ENCODE results near the gene USP8. TPM values are rescaled to one million over a fixed set of nuclear protein-coding genes. Genes with fewer than 3 reads are reported as not detected.

Gene USP8
- total and polyA plus RNA-seq, 3 experiments from 2014 or later = 54.0 to 64.1 (median 59.8) TPM

DNA sequence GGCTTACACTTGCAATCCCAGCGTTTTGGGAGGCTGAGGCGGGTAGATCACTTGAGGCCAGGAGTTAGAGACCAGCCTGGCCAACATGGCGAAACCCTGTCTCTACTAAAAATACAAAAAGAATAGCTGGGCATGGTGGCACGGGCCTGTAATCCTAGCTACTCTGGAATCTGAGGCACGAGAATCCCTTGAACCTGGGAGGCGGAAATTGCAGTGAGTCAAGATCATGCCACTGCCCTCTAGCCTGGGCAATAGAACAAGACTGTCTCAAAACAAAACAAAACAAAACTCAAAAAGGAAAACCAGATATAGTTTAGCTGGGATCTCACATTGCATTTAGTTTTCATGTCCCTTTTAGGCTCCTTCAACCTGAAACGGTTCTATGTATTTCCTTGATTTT lies 125.1 kb downstream of the USP8 start:
- Histone ChIP-seq H3K4me3 (ENCODE audit: low read length) (no peak overlapping the region), H3K27ac (ENCODE audit: low read depth, low read length) (no peak overlapping the region), H3K9me3 (ENCODE audit: low read length) (no peaks in the 10 kb centered on the region), H3K4me1 (ENCODE audit: insufficient read depth, low read length) (no peaks in the 10 kb centered on the region), H3K27me3 (ENCODE audit: insufficient read depth, low read length, poor library complexity, severe bottlenecking) (no peaks in the 10 kb centered on the region), H3K36me3 (ENCODE audit: insufficient read depth, low read length) (no peaks in the 10 kb centered on the region)
- peaks cover 5 to 14% (median 9%) of the 10 kb centered on the region in 3 donors for H3K4me1 Mint-ChIP-seq
- no peak for DNase-seq
- no peaks in the 10 kb centered on the region for H3K36me3 Mint-ChIP-seq
- ChIA-PET CTCF (no interaction called here), POLR2A (no interaction called here)
- H3K4me3 Mint-ChIP-seq = no peak overlapping the region
- peaks cover 2 to 6% of the 10 kb centered on the region in 2 donors for H3K27me3 Mint-ChIP-seq
- H3K9me3 Mint-ChIP-seq = no peaks in the 10 kb centered on the region
- no peak overlapping the region for H3K27ac Mint-ChIP-seq

DNA sequence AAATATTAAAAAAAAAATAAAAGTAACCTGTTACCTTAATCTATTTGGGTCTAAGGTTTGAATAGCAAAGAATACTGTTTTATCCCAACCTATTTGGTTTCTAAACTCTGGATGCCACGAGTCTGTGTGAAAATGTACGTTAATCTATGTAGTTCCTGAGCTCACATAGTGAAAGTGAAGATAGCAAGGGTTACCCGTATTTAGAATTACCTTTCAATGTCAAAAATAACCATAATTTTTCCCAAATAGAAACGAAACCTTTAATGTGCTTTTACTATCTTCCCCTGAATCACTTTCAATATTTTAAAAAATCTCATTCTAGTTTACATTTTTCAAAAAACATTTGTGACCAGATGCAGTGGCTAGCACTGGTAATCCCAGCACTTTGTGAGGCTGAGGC lies 128.0 kb downstream of the USP8 start:
- no peaks in the 10 kb centered on the region for H3K36me3 ChIP-seq (ENCODE audit: insufficient read depth, low read length)
- POLR2A ChIA-PET = no interaction called here
- Mint-ChIP-seq H3K4me1 (peaks cover 19 to 27% (median 25%) of the 10 kb centered on the region in 3 donors), H3K36me3 (peaks cover 0 to 3% (median 0%) of the 10 kb centered on the region in 3 donors), H3K9me3 (no peaks in the 10 kb centered on the region), H3K27me3 (no peaks in the 10 kb centered on the region), H3K27ac (no peak overlapping the region), H3K4me3 (no peak overlapping the region)
- DNase-seq = no peak
- CTCF ChIA-PET = no interaction called here
- H3K27me3 ChIP-seq (ENCODE audit: insufficient read depth, low read length, poor library complexity, severe bottlenecking) = no peaks in the 10 kb centered on the region
- H3K27ac ChIP-seq (ENCODE audit: low read depth, low read length) = no peak overlapping the region
- H3K9me3 ChIP-seq (ENCODE audit: low read length) = no peaks in the 10 kb centered on the region
- H3K4me3 ChIP-seq (ENCODE audit: low read length) = no peak overlapping the region
- no peaks in the 10 kb centered on the region for H3K4me1 ChIP-seq (ENCODE audit: insufficient read depth, low read length)

DNA sequence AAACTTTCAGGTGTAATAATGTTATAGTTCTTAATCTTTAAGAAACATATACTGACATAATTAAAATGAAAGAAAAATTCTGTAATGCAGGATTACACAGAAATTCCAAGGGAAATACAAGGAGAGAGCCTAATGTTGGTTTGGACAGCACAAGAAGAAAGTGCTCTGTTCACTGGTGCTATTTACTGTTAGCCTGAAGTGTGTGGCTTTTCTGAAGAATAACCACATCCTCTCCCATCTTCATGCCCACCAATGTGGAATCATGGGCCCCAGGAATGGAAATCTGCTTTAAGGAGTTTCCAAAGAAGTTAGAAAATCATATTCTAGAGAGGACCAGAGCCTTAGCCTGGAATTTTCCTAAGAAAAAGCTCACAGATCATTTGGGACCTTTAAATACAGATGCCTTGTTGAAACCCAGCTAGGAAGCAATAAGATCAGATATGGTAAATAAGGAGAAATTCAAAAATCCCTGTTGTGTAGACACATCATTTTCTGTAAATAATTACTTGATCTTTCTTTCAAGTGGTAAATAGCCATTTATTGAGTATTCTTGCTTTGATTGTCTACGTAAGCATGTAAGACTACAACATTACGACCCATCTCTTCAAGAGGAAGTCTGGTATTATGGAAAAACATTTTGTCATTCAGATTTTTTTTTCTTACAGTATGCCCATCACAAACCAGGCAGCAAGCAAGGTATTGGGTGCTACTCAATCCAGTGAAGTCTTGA lies 132.6 kb downstream of the USP8 start:
- no peaks in the 10 kb centered on the region for H3K4me1 ChIP-seq (ENCODE audit: insufficient read depth, low read length)
- ChIA-PET POLR2A (no interaction called here), CTCF (no interaction called here)
- H3K27ac ChIP-seq (ENCODE audit: low read depth, low read length) = no peak overlapping the region
- no peaks in the 10 kb centered on the region for H3K9me3 Mint-ChIP-seq
- no peaks in the 10 kb centered on the region for H3K9me3 ChIP-seq (ENCODE audit: low read length)
- DNase-seq = no peak
- no peak overlapping the region for H3K4me3 ChIP-seq (ENCODE audit: low read length)
- peaks cover 20 to 26% (median 24%) of the 10 kb centered on the region in 3 donors for H3K4me1 Mint-ChIP-seq
- peak overlapping the region in 5 of 8 donors; percentile 42 to 66 (median 51) for H3K27ac Mint-ChIP-seq
- no peaks in the 10 kb centered on the region for H3K36me3 ChIP-seq (ENCODE audit: insufficient read depth, low read length)
- no peak overlapping the region for H3K4me3 Mint-ChIP-seq
- peaks cover 0 to 25% (median 3%) of the 10 kb centered on the region in 3 donors for H3K36me3 Mint-ChIP-seq
- H3K27me3 ChIP-seq (ENCODE audit: insufficient read depth, low read length, poor library complexity, severe bottlenecking) = no peaks in the 10 kb centered on the region
- H3K27me3 Mint-ChIP-seq = no peaks in the 10 kb centered on the region

DNA sequence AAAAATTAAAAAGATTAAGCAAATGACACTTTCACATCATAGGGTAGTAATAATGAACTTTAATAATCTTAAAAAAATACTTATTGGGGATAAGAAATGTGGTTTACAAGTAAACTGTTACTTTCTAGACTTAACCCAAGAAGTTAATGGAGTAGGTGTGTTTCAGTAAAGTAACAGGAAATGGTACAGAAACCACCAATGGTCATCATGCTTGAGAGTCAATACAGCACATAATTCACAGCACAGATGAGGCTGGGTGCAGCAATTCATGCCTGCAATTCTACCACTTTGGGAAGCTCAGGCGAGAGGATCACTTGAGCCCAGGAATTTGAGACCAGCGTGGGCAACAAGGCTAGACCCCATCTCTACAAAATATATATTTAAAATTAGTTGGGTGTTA lies 133.8 kb downstream of the USP8 start:
- Histone ChIP-seq H3K4me3 (ENCODE audit: low read length) (no peak overlapping the region), H3K27ac (ENCODE audit: low read depth, low read length) (no peak overlapping the region), H3K27me3 (ENCODE audit: insufficient read depth, low read length, poor library complexity, severe bottlenecking) (no peaks in the 10 kb centered on the region), H3K9me3 (ENCODE audit: low read length) (no peaks in the 10 kb centered on the region), H3K36me3 (ENCODE audit: insufficient read depth, low read length) (no peaks in the 10 kb centered on the region), H3K4me1 (ENCODE audit: insufficient read depth, low read length) (no peaks in the 10 kb centered on the region)
- H3K27ac Mint-ChIP-seq = peak overlapping the region in 1 of 8 donors; percentile 58
- H3K27me3 Mint-ChIP-seq = no peaks in the 10 kb centered on the region
- peaks cover 18 to 22% (median 19%) of the 10 kb centered on the region in 3 donors for H3K4me1 Mint-ChIP-seq
- POLR2A ChIA-PET = no interaction called here
- H3K36me3 Mint-ChIP-seq = peaks cover 0 to 35% (median 3%) of the 10 kb centered on the region in 3 donors
- DNase-seq = no peak
- CTCF ChIA-PET = no interaction called here
- H3K9me3 Mint-ChIP-seq = no peaks in the 10 kb centered on the region
- no peak overlapping the region for H3K4me3 Mint-ChIP-seq

DNA sequence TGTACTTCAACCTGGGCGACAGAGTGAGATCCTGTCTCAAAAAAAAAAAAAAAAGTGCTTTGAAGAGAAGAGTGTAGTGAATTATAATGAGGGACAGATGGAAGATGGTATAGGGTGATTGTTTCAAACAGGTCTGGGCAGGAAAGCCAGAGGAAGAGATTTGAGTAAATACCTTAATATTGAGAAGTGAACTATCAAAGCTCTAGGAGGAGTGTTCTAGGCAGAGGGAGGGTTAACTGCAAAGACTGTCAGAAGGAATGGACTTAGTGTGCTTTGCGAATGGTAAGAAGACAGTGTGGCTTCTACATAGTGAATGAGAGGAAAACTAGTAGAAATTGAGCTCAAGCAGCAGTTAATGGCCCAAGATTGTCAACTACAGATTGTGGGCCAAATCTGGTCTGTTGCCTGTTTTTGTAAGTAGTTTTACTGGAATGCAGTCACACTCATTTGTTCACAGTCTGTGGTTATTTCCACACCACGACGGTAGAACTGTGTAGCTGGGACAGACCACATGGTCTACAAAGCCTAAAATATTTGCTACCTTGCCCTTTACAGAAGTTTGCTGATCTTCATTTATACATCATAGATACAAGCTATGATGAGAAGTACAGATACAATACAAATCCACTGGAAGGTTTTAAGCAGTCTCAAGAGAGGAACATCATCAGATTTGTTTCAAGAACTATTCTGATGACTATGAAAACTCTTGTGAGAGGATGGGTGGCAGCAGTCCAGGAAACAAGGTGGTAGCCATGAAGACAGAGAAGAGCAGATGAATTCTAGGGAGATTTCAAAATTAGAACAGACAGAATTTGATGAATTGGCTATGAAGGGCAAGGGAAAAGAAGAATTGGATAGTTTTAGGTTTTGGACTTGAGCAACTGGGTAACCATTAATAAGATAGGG lies 138.8 kb downstream of the USP8 start:
- H3K27ac Mint-ChIP-seq = peak overlapping the region in 6 of 8 donors; percentile 3 to 94 (median 68)
- peaks cover 6 to 11% (median 7%) of the 10 kb centered on the region in 3 donors for H3K4me1 Mint-ChIP-seq
- peaks cover 9 to 60% (median 10%) of the 10 kb centered on the region in 3 donors for H3K36me3 Mint-ChIP-seq
- no peak overlapping the region for H3K4me3 Mint-ChIP-seq
- ChIA-PET CTCF (no interaction called here), POLR2A (no interaction called here)
- H3K36me3 ChIP-seq (ENCODE audit: insufficient read depth, low read length) = no peaks in the 10 kb centered on the region
- no peak overlapping the region for H3K4me3 ChIP-seq (ENCODE audit: low read length)
- no peak overlapping the region for H3K27ac ChIP-seq (ENCODE audit: low read depth, low read length)
- H3K27me3 ChIP-seq (ENCODE audit: insufficient read depth, low read length, poor library complexity, severe bottlenecking) = no peaks in the 10 kb centered on the region
- no peak for DNase-seq
- H3K27me3 Mint-ChIP-seq = no peaks in the 10 kb centered on the region
- no peaks in the 10 kb centered on the region for H3K9me3 Mint-ChIP-seq
- H3K9me3 ChIP-seq (ENCODE audit: low read length) = no peaks in the 10 kb centered on the region
- H3K4me1 ChIP-seq (ENCODE audit: insufficient read depth, low read length) = no peaks in the 10 kb centered on the region

DNA sequence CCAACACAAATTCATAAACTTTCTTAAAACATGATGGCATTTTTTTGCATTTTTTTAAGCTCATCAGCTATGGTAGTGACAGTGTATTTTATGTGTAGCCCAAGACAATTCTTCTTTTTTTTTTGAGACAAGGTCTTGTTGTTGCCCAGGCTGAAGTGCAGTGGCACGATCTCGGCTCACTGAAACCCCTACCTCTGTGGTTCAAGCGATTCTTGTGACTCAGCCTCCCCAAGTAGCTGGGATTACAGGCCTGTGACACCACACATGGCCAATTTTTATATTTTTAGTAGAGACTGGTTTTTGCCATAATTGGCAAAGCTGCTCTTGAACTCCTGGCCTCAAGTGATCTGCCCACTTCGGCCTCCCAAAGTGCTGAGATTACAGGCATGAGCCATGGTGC lies 139.6 kb downstream of the USP8 start:
- CTCF ChIA-PET = no interaction called here
- H3K36me3 ChIP-seq (ENCODE audit: insufficient read depth, low read length) = no peaks in the 10 kb centered on the region

More for the DNA sequence above, 139.6 kb downstream of the USP8 start:
- no peaks in the 10 kb centered on the region for H3K27me3 ChIP-seq (ENCODE audit: insufficient read depth, low read length, poor library complexity, severe bottlenecking)
- DNase-seq = no peak
- no peaks in the 10 kb centered on the region for H3K4me1 ChIP-seq (ENCODE audit: insufficient read depth, low read length)
- no peaks in the 10 kb centered on the region for H3K27me3 Mint-ChIP-seq
- peaks cover 9 to 66% (median 12%) of the 10 kb centered on the region in 3 donors for H3K36me3 Mint-ChIP-seq
- no peaks in the 10 kb centered on the region for H3K9me3 ChIP-seq (ENCODE audit: low read length)
- peaks cover 5 to 11% (median 7%) of the 10 kb centered on the region in 3 donors for H3K4me1 Mint-ChIP-seq
- H3K27ac Mint-ChIP-seq = peak overlapping the region in 3 of 8 donors; percentile 6 to 81 (median 56)
- H3K4me3 ChIP-seq (ENCODE audit: low read length) = no peak overlapping the region
- H3K4me3 Mint-ChIP-seq = no peak overlapping the region
- no peaks in the 10 kb centered on the region for H3K9me3 Mint-ChIP-seq
- POLR2A ChIA-PET = no interaction called here
- H3K27ac ChIP-seq (ENCODE audit: low read depth, low read length) = no peak overlapping the region

Other genes with a start within 250 kb of the USP8 start
- 10 to 100 TPM; 16.6 to 18.6 TPM for gene SLC27A2, start 242.2 kb upstream of the USP8 start, total RNA-seq
- gene SLC27A2, start 242.2 kb upstream of the USP8 start, polyA plus RNA-seq = 3.0 TPM
- under 1 TPM in 1 of 2 experiments, not detected in 1; 0.15 TPM for gene HDC, start 158.7 kb upstream of the USP8 start, total RNA-seq
- not detected for gene HDC, start 158.7 kb upstream of the USP8 start, polyA plus RNA-seq
- gene GABPB1, start 69.2 kb upstream of the USP8 start, total RNA-seq = 10 to 100 TPM; 45.7 to 46.5 TPM
- 22.5 TPM for gene GABPB1, start 69.2 kb upstream of the USP8 start, polyA plus RNA-seq
- under 1 TPM in 1 of 2 experiments, not detected in 1; 0.40 TPM for gene USP50, start 122.3 kb downstream of the USP8 start, total RNA-seq
- not detected for gene USP50, start 122.3 kb downstream of the USP8 start, polyA plus RNA-seq